IMR-90 (cell line): ENCODE data around the gene TJP1. TPM values are rescaled to one million over a fixed set of nuclear protein-coding genes. Genes with fewer than 3 reads are reported as not detected.

Experiments
- ATAC-seq: fragments of 200-7000 bp; cut with Tn5 transposase; 2 replicates; pipeline ENCODE4 v1.9.1; 2020; ENCODE audit warnings: low read depth, mild to moderate bottlenecking, moderate library complexity
- BruUV-seq: library from RNA; stranded (reverse); fragments of 400-500 nt; replicated peaks from 2 replicates; lab custom pipeline; 2021; lab: Mats Ljungman, UMichigan
- CTCF ChIA-PET: fragments of 300-600 bp; formaldehyde crosslinking; extraction: SDS; loops from one replicate; lab custom pipeline; 2021; ENCODE audit warnings: antibody characterized with exemption; lab: Yijun Ruan, JAX
- POLR2A ChIA-PET: fragments of 300-600 bp; sonication (Branson Sonifier 250); formaldehyde crosslinking; loops from one replicate; lab custom pipeline; 2022; ENCODE audit warnings: antibody characterized with exemption; ENCODE audit not compliant: unreplicated experiment; lab: Charles Lee
- DNase-seq: peaks from one replicate; pipeline ENCODE4 v3.0.0; 2013
- H2AFZ ChIP-seq: replicated peaks from 2 replicates; pipeline ENCODE3; 2013; ENCODE audit warnings: low read length, mild to moderate bottlenecking; ENCODE audit not compliant: poor library complexity
- H2AK5ac ChIP-seq: 2 replicates; pipeline ENCODE4 v1.6.1; 2013; ENCODE audit warnings: low read depth, low read length, inconsistent platforms
- H2AK9ac ChIP-seq: replicated peaks from 2 replicates; pipeline ENCODE3; 2013; ENCODE audit warnings: mild to moderate bottlenecking, low read depth, low read length, moderate library complexity; ENCODE audit not compliant: poor library complexity
- H2BK120ac ChIP-seq: 2 replicates; pipeline ENCODE4 v1.6.1; 2013; ENCODE audit warnings: low read depth, low read length, inconsistent platforms
- H2BK15ac ChIP-seq: 3 replicates; pipeline ENCODE4 v1.6.1; 2013; ENCODE audit warnings: low read depth, low read length, inconsistent platforms
- H2BK20ac ChIP-seq: 2 replicates; pipeline ENCODE4 v1.6.1; 2013; ENCODE audit warnings: low read depth, mild to moderate bottlenecking, inconsistent platforms, low read length, moderate library complexity
- H2BK5ac ChIP-seq: 2 replicates; pipeline ENCODE4 v1.6.1; 2013; ENCODE audit warnings: mild to moderate bottlenecking, low read depth, low read length, inconsistent platforms; ENCODE audit not compliant: poor library complexity, severe bottlenecking
- H3K14ac ChIP-seq: replicated peaks from 2 replicates; pipeline ENCODE4 v1.6.1; 2013; ENCODE audit warnings: low read depth, low read length, inconsistent platforms
- H3K18ac ChIP-seq: 2 replicates; pipeline ENCODE4 v1.6.1; 2013; ENCODE audit warnings: low read depth, low read length, control low read depth
- H3K23ac ChIP-seq: 2 replicates; pipeline ENCODE4 v1.6.1; 2013; ENCODE audit warnings: low read depth, low read length, inconsistent platforms
- H3K27ac ChIP-seq: 2 replicates; pipeline ENCODE4 v1.5.1; 2013; ENCODE audit warnings: mild to moderate bottlenecking, control low read depth, low read length; ENCODE audit not compliant: insufficient read depth
- H3K27me3 ChIP-seq: 2 replicates; pipeline ENCODE4 v1.6.1; 2013; ENCODE audit warnings: low read length; ENCODE audit not compliant: control insufficient read depth, insufficient read depth
- H3K36me3 ChIP-seq: 2 replicates; pipeline ENCODE4 v1.6.1; 2013; ENCODE audit warnings: low read length, mixed read lengths; ENCODE audit not compliant: control insufficient read depth, insufficient read depth
- H3K4ac ChIP-seq: 2 replicates; pipeline ENCODE4 v1.6.1; 2013; ENCODE audit warnings: low read depth, low read length, inconsistent platforms
- H3K4me1 ChIP-seq: 2 replicates; pipeline ENCODE4 v1.6.1; 2013; ENCODE audit warnings: low read length, mixed read lengths; ENCODE audit not compliant: control insufficient read depth, insufficient read depth
- H3K4me2 ChIP-seq: 2 replicates; pipeline ENCODE4 v1.6.1; 2013; ENCODE audit warnings: low read depth, mild to moderate bottlenecking, control low read depth, low read length, moderate library complexity
- H3K4me3 ChIP-seq: 2 replicates; pipeline ENCODE4 v1.5.1; 2013; ENCODE audit warnings: low read depth, mild to moderate bottlenecking, control low read depth, low read length, moderate library complexity; ENCODE audit not compliant: insufficient read depth
- H3K56ac ChIP-seq: 2 replicates; pipeline ENCODE4 v1.6.1; 2013; ENCODE audit warnings: low read length, inconsistent platforms; ENCODE audit not compliant: insufficient read depth; ENCODE audit errors: extremely low read depth
- H3K79me1 ChIP-seq, 2 experiments: 2 replicates each; pipeline ENCODE4 v1.6.1; 2013; ENCODE audit warnings: low read length in 2 of 2, inconsistent platforms in 1 of 2, low read depth in 1 of 2
- H3K9ac ChIP-seq: 2 replicates; pipeline ENCODE4 v1.6.1; 2013; ENCODE audit warnings: low read depth, low read length, control low read depth
- H3K9me1 ChIP-seq: 2 replicates; pipeline ENCODE4 v1.6.1; 2013; ENCODE audit warnings: low read length, inconsistent platforms; ENCODE audit not compliant: insufficient read depth
- H3K9me3 ChIP-seq: 2 replicates; pipeline ENCODE4 v1.6.1; 2013; ENCODE audit warnings: low read length; ENCODE audit not compliant: control insufficient read depth, insufficient read depth
- H4K20me1 ChIP-seq: 2 replicates; pipeline ENCODE4 v1.6.1; 2013; ENCODE audit warnings: low read length, inconsistent platforms; ENCODE audit not compliant: insufficient read depth
- H4K5ac ChIP-seq: 2 replicates; pipeline ENCODE4 v1.6.1; 2013; ENCODE audit warnings: mild to moderate bottlenecking, low read depth, low read length, control low read depth
- H4K8ac ChIP-seq, 2 experiments: 2 replicates each; pipeline ENCODE4 v1.6.1; 2013; ENCODE audit warnings: low read depth in 2 of 2, low read length in 2 of 2, control low read depth in 1 of 2, inconsistent platforms in 1 of 2
- H4K91ac ChIP-seq: 2 replicates; pipeline ENCODE4 v1.6.1; 2013; ENCODE audit warnings: low read depth, low read length, inconsistent platforms; ENCODE audit not compliant: insufficient read depth
- CEBPB ChIP-seq: IDR thresholded peaks from 2 replicates; pipeline ENCODE4 v1.6.1; 2012; ENCODE audit warnings: low read depth, low read length, improper control_type of control experiment
- MXI1 ChIP-seq: IDR thresholded peaks from 2 replicates; pipeline ENCODE4 v1.6.1; 2012; ENCODE audit warnings: low read depth, mild to moderate bottlenecking, low read length, moderate library complexity, borderline replicate concordance
- RCOR1 ChIP-seq: IDR thresholded peaks from 2 replicates; pipeline ENCODE4 v1.6.1; 2012; ENCODE audit warnings: mild to moderate bottlenecking, low read length, improper control_type of control experiment; ENCODE audit not compliant: insufficient replicate concordance
- WGBS, 2 experiments: methylation state at CpG; one replicate each; pipeline versions ENCODE4 v1.1.5 to v1.1.7; 2013; ENCODE audit warnings: missing lambda C conversion rate in 2 of 2; ENCODE audit not compliant: insufficient read length in 1 of 2; ENCODE audit errors: extremely low coverage in 2 of 2; 5-methylcytosine and 5-hydroxymethylcytosine counted together
- dilution Hi-C: fragments of 300-500 bp; cut with HindIII; formaldehyde crosslinking; loops from one replicate; pipeline ENCODE4 v1.14.3; 2018; ENCODE audit warnings: low sequenced_read_pairs; ENCODE audit not compliant: unreplicated experiment
- in situ Hi-C: fragments of 300-500 bp; cut with MboI; formaldehyde crosslinking; loops from 3 replicates; pipeline ENCODE4 v1.14.3; 2019; ENCODE audit warnings: low sequenced_read_pairs, inconsistent platforms, mixed read lengths
- intact Hi-C: fragments of 100-400 bp; cut with micrococcal nuclease; formaldehyde crosslinking; loops from 2 replicates; pipeline ENCODE4 v1.10.0; 2022
- polyA plus RNA-seq, 3 experiments: library from polyadenylated mRNA; depleted of rRNA; stranded (reverse); fragments of >200 nt; gene quantifications; 2 replicates each; pipeline ENCODE4 v1.2.3, GENCODE V29; 2012; ENCODE audit warnings: low replicate concordance in 1 of 3
- total RNA-seq: library from RNA; depleted of rRNA; stranded (reverse); fragments of >200 nt; gene quantifications from 2 replicates; pipeline ENCODE4 v1.2.3, GENCODE V29; 2012
- TF ChIP-seq, protein P1 (sequence below): fragments of 150-350 bp; IDR thresholded peaks from 2 replicates; pipeline ENCODE4 v1.6.1; 2016; ENCODE audit warnings: low read depth, mild to moderate bottlenecking, low read length, moderate library complexity, borderline replicate concordance

The TJP1 gene
- total and polyA plus RNA-seq, 2 of the 4 experiments (the other 2 are of a cell fraction): 42.2 to 43.4 TPM

GRCh38 chr15:29677455-29677854 lies 144.8 kb downstream of the TJP1 start:
- H4K20me1 ChIP-seq: no peaks in the 10 kb centered on the region
- H3K4me3 ChIP-seq: no peak overlapping the region
- peaks cover 5% of the 10 kb centered on the region; the same call in 1 of the 2 replicates for H3K4me1 ChIP-seq
- intact Hi-C loops (no loop called here), in situ Hi-C loops (loop anchor here (10.0 kb wide), 1 partner anchor 257 kb away; no protein-coding TSS in a partner anchor), dilution Hi-C loops (no loop called here)
- TF ChIP-seq RCOR1 (no peak), CEBPB (no peak), MXI1 (no peak)
- TF ChIP-seq, protein P1, sequence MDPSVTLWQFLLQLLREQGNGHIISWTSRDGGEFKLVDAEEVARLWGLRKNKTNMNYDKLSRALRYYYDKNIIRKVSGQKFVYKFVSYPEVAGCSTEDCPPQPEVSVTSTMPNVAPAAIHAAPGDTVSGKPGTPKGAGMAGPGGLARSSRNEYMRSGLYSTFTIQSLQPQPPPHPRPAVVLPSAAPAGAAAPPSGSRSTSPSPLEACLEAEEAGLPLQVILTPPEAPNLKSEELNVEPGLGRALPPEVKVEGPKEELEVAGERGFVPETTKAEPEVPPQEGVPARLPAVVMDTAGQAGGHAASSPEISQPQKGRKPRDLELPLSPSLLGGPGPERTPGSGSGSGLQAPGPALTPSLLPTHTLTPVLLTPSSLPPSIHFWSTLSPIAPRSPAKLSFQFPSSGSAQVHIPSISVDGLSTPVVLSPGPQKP: no peak
- H4K91ac ChIP-seq: no peak overlapping the region; the same call in 1 of the 2 replicates
- no peak overlapping the region for H3K23ac ChIP-seq
- H3K9ac ChIP-seq: no peak overlapping the region
- 0 out of 2 replicates have a peak overlapping the region, but pooled peaks have one; percentile 72 for H3K14ac ChIP-seq
- no peaks in the 10 kb centered on the region for H3K9me3 ChIP-seq
- H4K8ac ChIP-seq: peak overlapping the region in 1 of 2 experiments; percentile 19; a peak in 1 of 4 replicates
- ChIA-PET CTCF (no interaction called here), POLR2A (no interaction called here)
- no TSS peak for BruUV-seq
- no peak overlapping the region for H3K56ac ChIP-seq
- peak overlapping the region; percentile 32; the same call in 1 of the 2 replicates for H2BK120ac ChIP-seq
- peak overlapping the region; percentile 62; the same call in 1 of the 2 replicates for H2AK5ac ChIP-seq
- H2BK5ac ChIP-seq: no peak overlapping the region
- WGBS, 2 experiments: 67% methylated on average over 1 of the region's 4 CpGs; no CpG with 5 or more reads in 1 of the 2 experiments
- peak overlapping the region; percentile 62 for H2AFZ ChIP-seq
- peaks cover 0 to 4% of the 10 kb centered on the region in 2 experiments; a peak in 1 of 4 replicates for H3K79me1 ChIP-seq
- no peak overlapping the region for H4K5ac ChIP-seq
- no peak overlapping the region for H3K27ac ChIP-seq
- H3K9me1 ChIP-seq: no peaks in the 10 kb centered on the region; the same call in 1 of the 2 replicates
- 0 out of 2 replicates have a peak overlapping the region, but pooled peaks have one; percentile 11 for H3K4ac ChIP-seq
- ATAC-seq (no peak), DNase-seq (no peak)
- H3K4me2 ChIP-seq: no peak overlapping the region
- no peak overlapping the region for H2BK20ac ChIP-seq
- H3K27me3 ChIP-seq: no peaks in the 10 kb centered on the region
- H3K18ac ChIP-seq: no peak overlapping the region
- peak overlapping the region; percentile 40 for H2AK9ac ChIP-seq
- H2BK15ac ChIP-seq: no peak overlapping the region
- H3K36me3 ChIP-seq: no peaks in the 10 kb centered on the region
